Stimulated activated CD4-positive, alpha-beta T cell treated with anti-CD3 and anti-CD28 coated beads, Interleukin-15, amount 100 ng/mL, for 24 hours (primary cell): ENCODE results near the gene PCDHB2.
"Not testable (repeated sequence)": the region's sequence is repeated elsewhere in the genome, so short reads cannot be mapped to it uniquely, and the experiment has no call there.

ENCODE experiments used
- DNase-seq: peaks from one replicate; pipeline ENCODE4 v3.0.0-alpha.2; 2020

Gene PCDHB2

GRCh38 chr5:141094481-141095262 lies at the start of gene PCDHB2:
Gene PCDHB2, plus strand, starts transcription at chr5:141094615. Its CDS starts 176 bp downstream, at chr5:141094791.
- DNase-seq: no peak

GRCh38 chr5:141050622-141051520 lies 43.5 kb upstream of the PCDHB2 start, which contains the start of gene PCDHB1:
Gene PCDHB1, plus strand, starts transcription at chr5:141051374. Its CDS starts 97 bp downstream, at chr5:141051471.
- no peak for DNase-seq

- DNase-seq: no peak
Measured at GRCh38 chr5:141051521-141051866, 42.9 kb upstream of the PCDHB2 start.

- DNase-seq: no peak
Measured at GRCh38 chr5:141077826-141078225, 16.6 kb upstream of the PCDHB2 start.

GRCh38 chr5:141082228-141082627 lies 12.2 kb upstream of the PCDHB2 start:
- DNase-seq: no peak

- DNase-seq: peak; percentile 44
Measured at GRCh38 chr5:141084487-141084989, 9.9 kb upstream of the PCDHB2 start.

GRCh38 chr5:141095263-141095641 lies 837 bp downstream of the PCDHB2 start:
- no peak for DNase-seq

- DNase-seq: not testable (repeated sequence)
Measured at GRCh38 chr5:141096181-141096580, 1.8 kb downstream of the PCDHB2 start.

- DNase-seq: not testable (repeated sequence)
Measured at GRCh38 chr5:141096586-141096985, 2.2 kb downstream of the PCDHB2 start.

- DNase-seq: peak; percentile 61
Measured at GRCh38 chr5:141100243-141100805, 5.9 kb downstream of the PCDHB2 start, which contains the start of gene PCDHB3. Gene PCDHB3, plus strand, starts transcription at chr5:141100473. Its CDS starts 177 bp downstream, at chr5:141100650.

- no peak for DNase-seq
Measured at GRCh38 chr5:141101059-141101458, 6.6 kb downstream of the PCDHB2 start.

GRCh38 chr5:141102070-141102469 lies 7.7 kb downstream of the PCDHB2 start:
- not testable (repeated sequence) for DNase-seq

GRCh38 chr5:141102471-141102870 lies 8.1 kb downstream of the PCDHB2 start:
- DNase-seq: not testable (repeated sequence)

GRCh38 chr5:141105350-141105749 lies 10.9 kb downstream of the PCDHB2 start:
- no peak for DNase-seq

GRCh38 chr5:141119250-141119649 lies 24.8 kb downstream of the PCDHB2 start:
- DNase-seq: no peak

GRCh38 chr5:141121563-141121962 lies 27.1 kb downstream of the PCDHB2 start, which contains the start of gene PCDHB4:
Gene PCDHB4, plus strand, starts transcription at chr5:141121818. Its CDS starts 181 bp downstream, at chr5:141121999.
- peak; percentile 5 for DNase-seq

- no peak for DNase-seq
Measured at GRCh38 chr5:141121985-141122384, 27.6 kb downstream of the PCDHB2 start.

GRCh38 chr5:141123396-141124135 lies 29.2 kb downstream of the PCDHB2 start:
- DNase-seq: not testable (repeated sequence)

GRCh38 chr5:141127305-141127704 lies 32.9 kb downstream of the PCDHB2 start:
- DNase-seq: no peak

GRCh38 chr5:141135030-141135717 lies 40.8 kb downstream of the PCDHB2 start, which contains the start of gene PCDHB5:
Gene PCDHB5, plus strand, starts transcription at chr5:141135206. Its CDS starts 229 bp downstream, at chr5:141135435.
- peak; percentile 7 for DNase-seq

GRCh38 chr5:141135718-141136266 lies 41.4 kb downstream of the PCDHB2 start:
- no peak for DNase-seq
